HEK293 (cell line): ENCODE results near the gene CYP2F1.
"Not testable (repeated sequence)": the region's sequence is repeated elsewhere in the genome, so short reads cannot be mapped to it uniquely, and the experiment has no call there.

Experiments
- CTCF ChIA-PET: fragments of 350-600 bp; formaldehyde crosslinking; extraction: SDS; loops from one replicate; lab custom pipeline; 2021; ENCODE audit warnings: antibody characterized with exemption; lab: Yijun Ruan, JAX
- POLR2A ChIA-PET: fragments of 300-600 bp; formaldehyde crosslinking; extraction: SDS; loops from one replicate; lab custom pipeline; 2020; ENCODE audit warnings: antibody characterized with exemption, inconsistent platforms; lab: Yijun Ruan, JAX
- H3K27ac ChIP-seq: fragments of 200-500 bp; sonication (Bioruptor generic); 2 replicates; pipeline ENCODE4 v1.5.1; 2014; ENCODE audit warnings: low read depth, low read length, control low read depth, inconsistent platforms; ENCODE audit errors: extremely low read depth
- H3K36me3 ChIP-seq, 2 experiments: fragments of 200-500 bp in 1 of 2; sonication (Bioruptor generic) in 1 of 2; 1 replicate in 1 of 2; 2 replicates in 1 of 2; pipeline ENCODE4 v1.5.1; 2014 to 2017; ENCODE audit warnings: inconsistent platforms in 2 of 2, low read length in 2 of 2; ENCODE audit not compliant: control insufficient read depth in 2 of 2, insufficient read depth in 1 of 2
- H3K4me1 ChIP-seq: fragments of 200-500 bp; sonication (Bioruptor generic); 2 replicates; pipeline ENCODE4 v1.5.1; 2014; ENCODE audit warnings: mild to moderate bottlenecking, low read length, inconsistent platforms; ENCODE audit not compliant: control insufficient read depth, insufficient read depth
- H3K4me3 ChIP-seq: 2 replicates; pipeline ENCODE4 v1.5.1; 2011; ENCODE audit warnings: low read depth, mild to moderate bottlenecking, control low read depth, low read length, moderate library complexity
- H3K9me3 ChIP-seq: fragments of 200-500 bp; sonication (Bioruptor generic); 2 replicates; pipeline ENCODE4 v1.5.1; 2014; ENCODE audit warnings: low read depth, low read length, inconsistent platforms; ENCODE audit not compliant: control insufficient read depth, insufficient read depth
- GFI1B ChIP-seq: fragments of 450-650 bp; formaldehyde crosslinking; IDR thresholded peaks from 2 replicates; pipeline ENCODE4 v1.5.1; 2016; ENCODE audit warnings: missing biosample characterization, missing genetic modification characterization
- OSR2 ChIP-seq: fragments of 450-650 bp; formaldehyde crosslinking; IDR thresholded peaks from 2 replicates; pipeline ENCODE4 v1.5.1; 2016; ENCODE audit warnings: missing biosample characterization, missing genetic modification characterization
- ZBTB48 ChIP-seq: fragments of 450-650 bp; formaldehyde crosslinking; IDR thresholded peaks from 2 replicates; pipeline ENCODE4 v1.5.1; 2016; ENCODE audit warnings: missing biosample characterization, missing genetic modification characterization
- ZEB2 ChIP-seq: fragments of 450-650 bp; formaldehyde crosslinking; IDR thresholded peaks from 2 replicates; pipeline ENCODE4 v1.5.1; 2016; ENCODE audit warnings: missing biosample characterization, missing genetic modification characterization
- ZNF169 ChIP-seq: fragments of 450-650 bp; formaldehyde crosslinking; IDR thresholded peaks from 2 replicates; pipeline ENCODE4 v1.5.1; 2016; ENCODE audit warnings: missing biosample characterization, missing genetic modification characterization
- ZNF184 ChIP-seq: fragments of 450-650 bp; IDR thresholded peaks from 2 replicates; pipeline ENCODE4 v1.5.1; 2018; ENCODE audit warnings: missing biosample characterization, mild to moderate bottlenecking, missing genetic modification characterization
- ZNF19 ChIP-seq: fragments of 450-650 bp; formaldehyde crosslinking; IDR thresholded peaks from 2 replicates; pipeline ENCODE4; 2016; ENCODE audit warnings: missing biosample characterization, missing genetic modification characterization, low read depth
- ZNF214 ChIP-seq: fragments of 450-650 bp; formaldehyde crosslinking; IDR thresholded peaks from 2 replicates; pipeline ENCODE4 v1.5.1; 2017; ENCODE audit warnings: missing biosample characterization, mild to moderate bottlenecking, missing genetic modification characterization, borderline replicate concordance
- ZNF335 ChIP-seq: fragments of 450-650 bp; formaldehyde crosslinking; conservative IDR thresholded peaks from 2 replicates; pipeline ENCODE4 v1.5.1; 2016; ENCODE audit warnings: missing biosample characterization, missing genetic modification characterization
- ZNF394 ChIP-seq: fragments of 450-650 bp; formaldehyde crosslinking; IDR thresholded peaks from 2 replicates; pipeline ENCODE4 v1.5.1; 2016; ENCODE audit warnings: missing biosample characterization, missing genetic modification characterization, mild to moderate bottlenecking, moderate library complexity, borderline replicate concordance
- ZNF521 ChIP-seq: fragments of 450-650 bp; formaldehyde crosslinking; IDR thresholded peaks from 2 replicates; pipeline ENCODE4 v1.5.1; 2017; ENCODE audit warnings: missing biosample characterization, mild to moderate bottlenecking, missing genetic modification characterization
- ZNF529 ChIP-seq: fragments of 450-650 bp; formaldehyde crosslinking; IDR thresholded peaks from 2 replicates; pipeline ENCODE4 v1.5.1; 2017; ENCODE audit warnings: missing genetic modification characterization, missing biosample characterization; ENCODE audit not compliant: insufficient replicate concordance
- ZNF596 ChIP-seq: fragments of 450-650 bp; IDR thresholded peaks from 2 replicates; pipeline ENCODE4 v1.5.0; 2018; ENCODE audit warnings: missing biosample characterization, mild to moderate bottlenecking, missing genetic modification characterization, moderate library complexity
- ZNF768 ChIP-seq: fragments of 450-650 bp; formaldehyde crosslinking; IDR thresholded peaks from 2 replicates; pipeline ENCODE4 v1.5.1; 2018; ENCODE audit warnings: missing biosample characterization, mild to moderate bottlenecking, missing genetic modification characterization
- ZNF843 ChIP-seq: fragments of 450-650 bp; formaldehyde crosslinking; IDR thresholded peaks from 2 replicates; pipeline ENCODE4 v1.5.1; 2016; ENCODE audit warnings: missing biosample characterization, missing genetic modification characterization
- TF ChIP-seq, protein P1 (sequence below): fragments of 450-650 bp; formaldehyde crosslinking; IDR thresholded peaks from 2 replicates; pipeline ENCODE4 v1.5.1; 2016; ENCODE audit warnings: missing biosample characterization, missing genetic modification characterization
- TF ChIP-seq, protein P2 (sequence below): fragments of 450-650 bp; formaldehyde crosslinking; IDR thresholded peaks from 2 replicates; pipeline ENCODE4 v1.5.1; 2016; ENCODE audit warnings: missing biosample characterization, missing genetic modification characterization, borderline replicate concordance
- TF ChIP-seq, protein P3 (sequence below): fragments of 450-650 bp; formaldehyde crosslinking; IDR thresholded peaks from 2 replicates; pipeline ENCODE4 v1.5.1; 2017; ENCODE audit warnings: missing biosample characterization, missing genetic modification characterization

The CYP2F1 gene

DNA sequence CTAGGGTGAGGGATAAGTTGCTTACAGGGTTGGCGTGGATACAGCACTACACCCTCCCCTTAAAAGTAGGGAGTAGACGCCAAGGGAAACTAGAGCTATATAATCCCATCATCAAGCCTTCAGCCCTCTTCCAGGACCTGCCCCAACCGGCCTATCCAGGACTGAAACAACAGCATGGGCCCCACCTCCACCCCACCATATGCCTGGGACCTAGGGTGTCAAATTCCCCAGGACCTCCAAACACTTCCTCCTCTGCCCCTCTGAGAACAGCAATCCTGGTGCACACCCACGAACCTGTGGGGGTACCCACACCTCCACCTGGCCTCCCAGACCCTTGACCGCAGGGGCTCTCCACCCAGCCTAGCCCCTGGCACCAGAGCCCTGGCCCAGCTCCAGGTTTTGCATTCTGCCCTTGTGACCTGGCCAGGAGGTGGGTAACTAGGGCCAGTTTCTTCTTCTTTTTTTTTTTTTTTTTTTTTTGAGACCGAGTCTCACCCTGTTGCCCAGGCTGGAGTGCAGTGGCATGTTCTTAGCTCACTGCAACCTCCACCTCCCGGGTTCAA, 1.4 kb upstream of the CYP2F1 start (continued):
- TF ChIP-seq OSR2 (tag by site-specific recombination) (no peak), ZNF19 (tag by site-specific recombination) (no peak), ZNF214 (tag by site-specific recombination) (no peak), GFI1B (tag by site-specific recombination) (no peak), ZNF184 (tag by site-specific recombination) (no peak), ZNF335 (tag by site-specific recombination) (no peak), ZNF843 (tag by site-specific recombination) (no peak), ZNF596 (no peak)
- TF ChIP-seq, protein P1, sequence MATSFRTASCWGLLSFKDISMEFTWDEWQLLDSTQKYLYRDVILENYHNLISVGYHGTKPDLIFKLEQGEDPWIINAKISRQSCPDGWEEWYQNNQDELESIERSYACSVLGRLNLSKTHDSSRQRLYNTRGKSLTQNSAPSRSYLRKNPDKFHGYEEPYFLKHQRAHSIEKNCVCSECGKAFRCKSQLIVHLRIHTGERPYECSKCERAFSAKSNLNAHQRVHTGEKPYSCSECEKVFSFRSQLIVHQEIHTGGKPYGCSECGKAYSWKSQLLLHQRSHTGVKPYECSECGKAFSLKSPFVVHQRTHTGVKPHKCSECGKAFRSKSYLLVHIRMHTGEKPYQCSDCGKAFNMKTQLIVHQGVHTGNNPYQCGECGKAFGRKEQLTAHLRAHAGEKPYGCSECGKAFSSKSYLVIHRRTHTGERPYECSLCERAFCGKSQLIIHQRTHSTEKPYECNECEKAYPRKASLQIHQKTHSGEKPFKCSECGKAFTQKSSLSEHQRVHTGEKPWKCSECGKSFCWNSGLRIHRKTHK, result no peak
- TF ChIP-seq, protein P2, sequence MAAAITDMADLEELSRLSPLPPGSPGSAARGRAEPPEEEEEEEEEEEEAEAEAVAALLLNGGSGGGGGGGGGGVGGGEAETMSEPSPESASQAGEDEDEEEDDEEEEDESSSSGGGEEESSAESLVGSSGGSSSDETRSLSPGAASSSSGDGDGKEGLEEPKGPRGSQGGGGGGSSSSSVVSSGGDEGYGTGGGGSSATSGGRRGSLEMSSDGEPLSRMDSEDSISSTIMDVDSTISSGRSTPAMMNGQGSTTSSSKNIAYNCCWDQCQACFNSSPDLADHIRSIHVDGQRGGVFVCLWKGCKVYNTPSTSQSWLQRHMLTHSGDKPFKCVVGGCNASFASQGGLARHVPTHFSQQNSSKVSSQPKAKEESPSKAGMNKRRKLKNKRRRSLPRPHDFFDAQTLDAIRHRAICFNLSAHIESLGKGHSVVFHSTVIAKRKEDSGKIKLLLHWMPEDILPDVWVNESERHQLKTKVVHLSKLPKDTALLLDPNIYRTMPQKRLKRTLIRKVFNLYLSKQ, result no peak

DNA sequence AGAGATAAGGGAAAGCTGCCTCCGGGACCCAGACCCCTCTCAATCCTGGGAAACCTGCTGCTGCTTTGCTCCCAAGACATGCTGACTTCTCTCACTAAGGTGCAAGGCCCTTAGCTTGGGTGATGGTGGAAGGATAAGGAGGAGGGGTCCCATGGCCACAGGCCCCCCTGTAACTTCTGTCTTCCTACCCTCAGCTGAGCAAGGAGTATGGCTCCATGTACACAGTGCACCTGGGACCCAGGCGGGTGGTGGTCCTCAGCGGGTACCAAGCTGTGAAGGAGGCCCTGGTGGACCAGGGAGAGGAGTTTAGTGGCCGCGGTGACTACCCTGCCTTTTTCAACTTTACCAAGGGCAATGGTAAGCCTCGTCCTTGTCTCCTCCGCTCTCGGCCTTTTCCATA, 2.0 kb downstream of the CYP2F1 start:
- Histone ChIP-seq H3K4me3 (no peak overlapping the region), H3K27ac (no peak overlapping the region), H3K4me1 (no peaks in the 10 kb centered on the region), H3K36me3 (no peaks in the 10 kb centered on the region), H3K9me3 (0 out of 2 replicates have a peak, but pooled peaks cover 5% of the 10 kb centered on the region)
- TF ChIP-seq ZNF521 (tag by site-specific recombination) (no peak), ZNF169 (tag by site-specific recombination) (no peak), ZNF394 (tag by site-specific recombination) (no peak), ZEB2 (tag by site-specific recombination) (no peak), ZNF529 (no peak), ZNF768 (tag by site-specific recombination) (no peak), ZBTB48 (no peak)
- TF ChIP-seq, protein P3, sequence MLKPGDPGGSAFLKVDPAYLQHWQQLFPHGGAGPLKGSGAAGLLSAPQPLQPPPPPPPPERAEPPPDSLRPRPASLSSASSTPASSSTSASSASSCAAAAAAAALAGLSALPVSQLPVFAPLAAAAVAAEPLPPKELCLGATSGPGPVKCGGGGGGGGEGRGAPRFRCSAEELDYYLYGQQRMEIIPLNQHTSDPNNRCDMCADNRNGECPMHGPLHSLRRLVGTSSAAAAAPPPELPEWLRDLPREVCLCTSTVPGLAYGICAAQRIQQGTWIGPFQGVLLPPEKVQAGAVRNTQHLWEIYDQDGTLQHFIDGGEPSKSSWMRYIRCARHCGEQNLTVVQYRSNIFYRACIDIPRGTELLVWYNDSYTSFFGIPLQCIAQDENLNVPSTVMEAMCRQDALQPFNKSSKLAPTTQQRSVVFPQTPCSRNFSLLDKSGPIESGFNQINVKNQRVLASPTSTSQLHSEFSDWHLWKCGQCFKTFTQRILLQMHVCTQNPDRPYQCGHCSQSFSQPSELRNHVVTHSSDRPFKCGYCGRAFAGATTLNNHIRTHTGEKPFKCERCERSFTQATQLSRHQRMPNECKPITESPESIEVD (tag by site-specific recombination), result no peak
- ChIA-PET POLR2A (interaction anchor here (0.7 kb wide), 1 partner anchor 63 kb away, joined by 3 read pairs; no protein-coding TSS in a partner anchor), CTCF (interaction anchor here (0.6 to 1.6 kb wide), 2 partner anchors 30 to 55 kb away, joined by 4 to 5 read pairs; no protein-coding TSS in a partner anchor)

DNA sequence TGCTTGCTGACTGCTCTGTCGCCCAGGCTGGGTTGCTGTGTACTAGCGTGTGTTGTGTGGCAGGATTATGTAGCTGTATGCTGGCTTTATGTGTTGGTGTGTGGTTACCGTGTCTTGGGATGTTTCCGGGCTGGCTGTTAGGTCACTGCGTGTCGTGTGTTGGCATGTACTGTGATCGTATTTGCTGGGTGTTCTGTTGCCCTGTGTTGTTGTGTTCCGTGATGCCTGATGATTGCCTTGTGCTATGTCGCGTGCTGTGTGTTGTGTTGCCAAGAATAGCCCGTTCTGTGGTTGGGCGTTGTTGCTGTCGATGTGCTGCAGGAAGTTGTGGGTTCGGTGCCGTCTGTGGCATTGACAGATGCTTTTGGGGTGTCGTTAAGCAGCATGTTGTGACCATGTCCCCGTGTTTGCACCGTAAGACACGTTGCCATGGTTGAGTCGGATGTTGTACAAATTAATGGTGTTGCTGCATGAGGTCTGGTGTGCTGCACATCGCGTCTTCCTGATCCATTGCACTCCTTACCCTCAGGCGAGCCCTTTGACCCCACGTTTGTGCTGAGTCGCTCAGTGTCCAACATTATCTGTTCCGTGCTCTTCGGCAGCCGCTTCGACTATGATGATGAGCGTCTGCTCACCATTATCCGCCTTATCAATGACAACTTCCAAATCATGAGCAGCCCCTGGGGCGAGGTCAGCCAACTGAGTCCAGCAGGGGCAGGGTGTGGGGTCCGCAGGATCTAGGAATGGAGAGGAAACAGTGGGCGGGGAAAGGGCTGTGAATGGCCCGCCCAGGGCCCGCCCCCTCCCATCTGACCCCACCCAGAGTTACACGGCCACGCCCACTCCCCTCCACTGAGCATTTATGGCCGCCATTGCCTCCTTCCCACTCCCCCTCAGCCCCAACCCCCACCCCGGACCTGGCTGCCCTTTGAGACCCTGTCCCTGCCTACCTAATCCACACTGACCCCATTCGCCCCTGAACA, 7.0 kb downstream of the CYP2F1 start:
- H3K4me1 ChIP-seq, H3K36me3 ChIP-seq, POLR2A ChIA-PET, H3K9me3 ChIP-seq, H3K4me3 ChIP-seq, H3K27ac ChIP-seq: not testable (repeated sequence)
- CTCF ChIA-PET, result interaction anchor here (0.7 kb wide), 1 partner anchor 328 kb away, joined by 3 read pairs; no protein-coding TSS in a partner anchor

DNA sequence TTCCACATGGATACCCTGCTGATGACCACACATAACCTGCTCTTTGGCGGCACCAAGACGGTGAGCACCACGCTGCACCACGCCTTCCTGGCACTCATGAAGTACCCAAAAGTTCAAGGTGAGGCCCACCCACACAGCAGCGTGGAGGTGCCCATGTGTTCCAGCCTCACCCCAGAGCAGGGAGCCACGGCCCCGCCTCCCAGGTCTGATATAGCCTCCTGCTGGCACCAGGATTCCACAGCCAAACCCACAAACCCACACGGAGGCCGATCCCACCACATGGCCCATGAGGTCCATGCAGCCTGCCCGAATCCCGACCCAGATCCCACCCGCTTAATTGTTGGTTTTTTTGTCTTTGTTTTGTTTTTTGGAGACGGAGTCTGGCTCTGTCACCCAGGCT, 8.6 kb downstream of the CYP2F1 start:
- H3K4me1 ChIP-seq, H3K4me3 ChIP-seq, POLR2A ChIA-PET, H3K9me3 ChIP-seq, H3K27ac ChIP-seq, H3K36me3 ChIP-seq: not testable (repeated sequence)
- CTCF ChIA-PET, result interaction anchor here (0.9 to 1.1 kb wide), 2 partner anchors 22 to 190 kb away, joined by 3 to 4 read pairs; no protein-coding TSS in a partner anchor
